HEK293 (cell line): ENCODE data around the gene PPP1R27.

Experiments
- CTCF ChIA-PET: fragments of 350-600 bp; formaldehyde crosslinking; extraction: SDS; loops from one replicate; lab custom pipeline; 2021; ENCODE audit warnings: antibody characterized with exemption; lab: Yijun Ruan, JAX
- POLR2A ChIA-PET: fragments of 300-600 bp; formaldehyde crosslinking; extraction: SDS; loops from one replicate; lab custom pipeline; 2020; ENCODE audit warnings: antibody characterized with exemption, inconsistent platforms; lab: Yijun Ruan, JAX
- H3K27ac ChIP-seq: fragments of 200-500 bp; sonication (Bioruptor generic); 2 replicates; pipeline ENCODE4 v1.5.1; 2014; ENCODE audit warnings: low read depth, low read length, control low read depth, inconsistent platforms; ENCODE audit errors: extremely low read depth
- H3K36me3 ChIP-seq, 2 experiments: fragments of 200-500 bp in 1 of 2; sonication (Bioruptor generic) in 1 of 2; 1 replicate in 1 of 2; 2 replicates in 1 of 2; pipeline ENCODE4 v1.5.1; 2014 to 2017; ENCODE audit warnings: inconsistent platforms in 2 of 2, low read length in 2 of 2; ENCODE audit not compliant: control insufficient read depth in 2 of 2, insufficient read depth in 1 of 2
- H3K4me1 ChIP-seq: fragments of 200-500 bp; sonication (Bioruptor generic); 2 replicates; pipeline ENCODE4 v1.5.1; 2014; ENCODE audit warnings: mild to moderate bottlenecking, low read length, inconsistent platforms; ENCODE audit not compliant: control insufficient read depth, insufficient read depth
- H3K4me3 ChIP-seq: 2 replicates; pipeline ENCODE4 v1.5.1; 2011; ENCODE audit warnings: low read depth, mild to moderate bottlenecking, control low read depth, low read length, moderate library complexity
- H3K9me3 ChIP-seq: fragments of 200-500 bp; sonication (Bioruptor generic); 2 replicates; pipeline ENCODE4 v1.5.1; 2014; ENCODE audit warnings: low read depth, low read length, inconsistent platforms; ENCODE audit not compliant: control insufficient read depth, insufficient read depth
- GLIS2 ChIP-seq: fragments of 450-650 bp; formaldehyde crosslinking; IDR thresholded peaks from 2 replicates; pipeline ENCODE4 v1.5.1; 2016; ENCODE audit warnings: missing biosample characterization, missing genetic modification characterization
- KLF8 ChIP-seq: fragments of 450-650 bp; formaldehyde crosslinking; IDR thresholded peaks from 2 replicates; pipeline ENCODE4 v1.5.1; 2016; ENCODE audit warnings: missing biosample characterization, missing genetic modification characterization
- KLF9 ChIP-seq: fragments of 450-650 bp; formaldehyde crosslinking; IDR thresholded peaks from 2 replicates; pipeline ENCODE4 v1.5.1; 2016; ENCODE audit warnings: missing biosample characterization, missing genetic modification characterization, low read depth
- MZF1 ChIP-seq: fragments of 450-650 bp; formaldehyde crosslinking; IDR thresholded peaks from 2 replicates; pipeline ENCODE4 v1.5.1; 2017; ENCODE audit warnings: missing biosample characterization, missing genetic modification characterization, borderline replicate concordance
- SP2 ChIP-seq: fragments of 450-650 bp; formaldehyde crosslinking; IDR thresholded peaks from 2 replicates; pipeline ENCODE4 v1.5.1; 2016; ENCODE audit warnings: missing biosample characterization, missing genetic modification characterization
- TCF7L2 ChIP-seq: IDR thresholded peaks from 2 replicates; pipeline ENCODE4 v1.6.1; 2011; ENCODE audit warnings: low read depth, mild to moderate bottlenecking, inconsistent platforms, low read length, moderate library complexity, borderline replicate concordance
- ZIC2 ChIP-seq: fragments of 450-650 bp; formaldehyde crosslinking; IDR thresholded peaks from 2 replicates; pipeline ENCODE4 v1.5.1; 2016; ENCODE audit warnings: missing biosample characterization, missing genetic modification characterization
- ZNF335 ChIP-seq: fragments of 450-650 bp; formaldehyde crosslinking; conservative IDR thresholded peaks from 2 replicates; pipeline ENCODE4 v1.5.1; 2016; ENCODE audit warnings: missing biosample characterization, missing genetic modification characterization
- ZNF654 ChIP-seq: fragments of 450-650 bp; formaldehyde crosslinking; IDR thresholded peaks from 2 replicates; pipeline ENCODE4 v1.5.1; 2016; ENCODE audit warnings: low read depth, missing biosample characterization, missing genetic modification characterization
- ZNF701 ChIP-seq: fragments of 450-650 bp; formaldehyde crosslinking; IDR thresholded peaks from 2 replicates; pipeline ENCODE4 v1.5.1; 2016; ENCODE audit warnings: missing biosample characterization, missing genetic modification characterization
- ZNF76 ChIP-seq: fragments of 450-650 bp; formaldehyde crosslinking; IDR thresholded peaks from 2 replicates; pipeline ENCODE4; 2016; ENCODE audit warnings: low read depth, missing biosample characterization, missing genetic modification characterization, borderline replicate concordance
- TF ChIP-seq, protein P1 (sequence below): fragments of 450-650 bp; formaldehyde crosslinking; IDR thresholded peaks from 2 replicates; pipeline ENCODE4 v1.5.1; 2016; ENCODE audit warnings: missing biosample characterization, missing genetic modification characterization, borderline replicate concordance
- TF ChIP-seq, protein P2 (sequence below): fragments of 450-650 bp; formaldehyde crosslinking; IDR thresholded peaks from 2 replicates; pipeline ENCODE4 v1.5.1; 2016; ENCODE audit warnings: missing biosample characterization, missing genetic modification characterization
- TF ChIP-seq, protein P3 (sequence below): fragments of 450-650 bp; formaldehyde crosslinking; IDR thresholded peaks from 2 replicates; pipeline ENCODE4 v1.5.1; 2016; ENCODE audit warnings: missing biosample characterization, missing genetic modification characterization
- TF ChIP-seq, protein P4 (sequence below): fragments of 450-650 bp; formaldehyde crosslinking; IDR thresholded peaks from 2 replicates; pipeline ENCODE4 v1.5.1; 2017; ENCODE audit warnings: missing biosample characterization, missing genetic modification characterization
- TF ChIP-seq, protein P5 (sequence below): fragments of 450-650 bp; formaldehyde crosslinking; IDR thresholded peaks from 2 replicates; pipeline ENCODE4 v1.5.1; 2016; ENCODE audit warnings: missing biosample characterization, missing genetic modification characterization

The PPP1R27 gene

DNA sequence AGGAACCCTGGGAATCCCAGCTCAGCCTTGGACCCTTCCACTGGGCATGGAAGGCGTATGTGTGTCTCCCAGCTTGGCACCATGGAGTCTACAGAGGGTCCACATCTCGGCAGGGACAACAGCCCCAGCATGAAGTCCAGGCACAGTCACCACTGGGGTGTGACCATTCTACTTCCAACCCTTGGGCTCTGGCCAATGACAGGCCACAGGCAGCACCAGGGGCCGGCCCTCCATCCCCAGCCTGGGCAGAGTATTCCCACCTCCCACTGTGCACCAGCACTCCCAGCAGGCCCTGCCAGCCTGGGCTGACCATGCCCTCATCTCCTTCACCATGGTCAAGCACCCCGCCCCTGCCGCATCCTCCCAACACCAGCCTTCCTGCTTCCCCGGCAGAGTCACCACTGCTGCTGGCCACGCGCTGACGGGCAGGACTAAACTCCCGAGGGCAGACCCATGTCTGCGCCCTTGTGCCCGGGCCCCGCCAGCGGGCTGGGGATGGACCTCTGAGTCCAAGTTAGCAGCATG is 9.5 kb upstream of the PPP1R27 start:
- Histone ChIP-seq H3K4me3 (no peak overlapping the region), H3K36me3 (peaks cover 22 to 65% of the 10 kb centered on the region in 2 experiments), H3K4me1 (no peaks in the 10 kb centered on the region), H3K27ac (no peak overlapping the region)
- ChIA-PET CTCF (interaction anchor here (0.9 kb wide), 1 partner anchor 22 kb away, joined by 3 read pairs; no protein-coding TSS in a partner anchor), POLR2A (interaction anchor here (0.7 to 1.3 kb wide), 5 partner anchors 10 to 30 kb away, joined by 3 to 6 read pairs (median 3); partner anchors contain the start of gene PPP1R27)
- TF ChIP-seq SP2 (tag by site-specific recombination) = peak; percentile 29
- TF ChIP-seq ZIC2 (tag by site-specific recombination) = peak; percentile 78
- TF ChIP-seq TCF7L2 = no peak
- TF ChIP-seq, protein P1, sequence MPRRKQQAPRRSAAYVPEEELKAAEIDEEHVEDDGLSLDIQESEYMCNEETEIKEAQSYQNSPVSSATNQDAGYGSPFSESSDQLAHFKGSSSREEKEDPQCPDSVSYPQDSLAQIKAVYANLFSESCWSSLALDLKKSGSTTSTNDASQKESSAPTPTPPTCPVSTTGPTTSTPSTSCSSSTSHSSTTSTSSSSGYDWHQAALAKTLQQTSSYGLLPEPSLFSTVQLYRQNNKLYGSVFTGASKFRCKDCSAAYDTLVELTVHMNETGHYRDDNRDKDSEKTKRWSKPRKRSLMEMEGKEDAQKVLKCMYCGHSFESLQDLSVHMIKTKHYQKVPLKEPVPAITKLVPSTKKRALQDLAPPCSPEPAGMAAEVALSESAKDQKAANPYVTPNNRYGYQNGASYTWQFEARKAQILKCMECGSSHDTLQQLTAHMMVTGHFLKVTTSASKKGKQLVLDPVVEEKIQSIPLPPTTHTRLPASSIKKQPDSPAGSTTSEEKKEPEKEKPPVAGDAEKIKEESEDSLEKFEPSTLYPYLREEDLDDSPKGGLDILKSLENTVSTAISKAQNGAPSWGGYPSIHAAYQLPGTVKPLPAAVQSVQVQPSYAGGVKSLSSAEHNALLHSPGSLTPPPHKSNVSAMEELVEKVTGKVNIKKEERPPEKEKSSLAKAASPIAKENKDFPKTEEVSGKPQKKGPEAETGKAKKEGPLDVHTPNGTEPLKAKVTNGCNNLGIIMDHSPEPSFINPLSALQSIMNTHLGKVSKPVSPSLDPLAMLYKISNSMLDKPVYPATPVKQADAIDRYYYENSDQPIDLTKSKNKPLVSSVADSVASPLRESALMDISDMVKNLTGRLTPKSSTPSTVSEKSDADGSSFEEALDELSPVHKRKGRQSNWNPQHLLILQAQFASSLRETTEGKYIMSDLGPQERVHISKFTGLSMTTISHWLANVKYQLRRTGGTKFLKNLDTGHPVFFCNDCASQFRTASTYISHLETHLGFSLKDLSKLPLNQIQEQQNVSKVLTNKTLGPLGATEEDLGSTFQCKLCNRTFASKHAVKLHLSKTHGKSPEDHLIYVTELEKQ (tag by site-specific recombination) = no peak
- TF ChIP-seq, protein P2, sequence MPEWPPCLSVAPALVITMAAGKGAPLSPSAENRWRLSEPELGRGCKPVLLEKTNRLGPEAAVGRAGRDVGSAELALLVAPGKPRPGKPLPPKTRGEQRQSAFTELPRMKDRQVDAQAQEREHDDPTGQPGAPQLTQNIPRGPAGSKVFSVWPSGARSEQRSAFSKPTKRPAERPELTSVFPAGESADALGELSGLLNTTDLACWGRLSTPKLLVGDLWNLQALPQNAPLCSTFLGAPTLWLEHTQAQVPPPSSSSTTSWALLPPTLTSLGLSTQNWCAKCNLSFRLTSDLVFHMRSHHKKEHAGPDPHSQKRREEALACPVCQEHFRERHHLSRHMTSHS (tag by site-specific recombination) = no peak
- TF ChIP-seq, protein P3, sequence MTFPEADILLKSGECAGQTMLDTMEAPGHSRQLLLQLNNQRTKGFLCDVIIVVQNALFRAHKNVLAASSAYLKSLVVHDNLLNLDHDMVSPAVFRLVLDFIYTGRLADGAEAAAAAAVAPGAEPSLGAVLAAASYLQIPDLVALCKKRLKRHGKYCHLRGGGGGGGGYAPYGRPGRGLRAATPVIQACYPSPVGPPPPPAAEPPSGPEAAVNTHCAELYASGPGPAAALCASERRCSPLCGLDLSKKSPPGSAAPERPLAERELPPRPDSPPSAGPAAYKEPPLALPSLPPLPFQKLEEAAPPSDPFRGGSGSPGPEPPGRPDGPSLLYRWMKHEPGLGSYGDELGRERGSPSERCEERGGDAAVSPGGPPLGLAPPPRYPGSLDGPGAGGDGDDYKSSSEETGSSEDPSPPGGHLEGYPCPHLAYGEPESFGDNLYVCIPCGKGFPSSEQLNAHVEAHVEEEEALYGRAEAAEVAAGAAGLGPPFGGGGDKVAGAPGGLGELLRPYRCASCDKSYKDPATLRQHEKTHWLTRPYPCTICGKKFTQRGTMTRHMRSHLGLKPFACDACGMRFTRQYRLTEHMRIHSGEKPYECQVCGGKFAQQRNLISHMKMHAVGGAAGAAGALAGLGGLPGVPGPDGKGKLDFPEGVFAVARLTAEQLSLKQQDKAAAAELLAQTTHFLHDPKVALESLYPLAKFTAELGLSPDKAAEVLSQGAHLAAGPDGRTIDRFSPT = 0 out of 2 replicates have a peak, but pooled peaks have one; percentile 20
- TF ChIP-seq KLF8 (tag by site-specific recombination) = no peak
- TF ChIP-seq, all 188 proteins: peak for 3
- H3K9me3 ChIP-seq = no peaks in the 10 kb centered on the region

DNA sequence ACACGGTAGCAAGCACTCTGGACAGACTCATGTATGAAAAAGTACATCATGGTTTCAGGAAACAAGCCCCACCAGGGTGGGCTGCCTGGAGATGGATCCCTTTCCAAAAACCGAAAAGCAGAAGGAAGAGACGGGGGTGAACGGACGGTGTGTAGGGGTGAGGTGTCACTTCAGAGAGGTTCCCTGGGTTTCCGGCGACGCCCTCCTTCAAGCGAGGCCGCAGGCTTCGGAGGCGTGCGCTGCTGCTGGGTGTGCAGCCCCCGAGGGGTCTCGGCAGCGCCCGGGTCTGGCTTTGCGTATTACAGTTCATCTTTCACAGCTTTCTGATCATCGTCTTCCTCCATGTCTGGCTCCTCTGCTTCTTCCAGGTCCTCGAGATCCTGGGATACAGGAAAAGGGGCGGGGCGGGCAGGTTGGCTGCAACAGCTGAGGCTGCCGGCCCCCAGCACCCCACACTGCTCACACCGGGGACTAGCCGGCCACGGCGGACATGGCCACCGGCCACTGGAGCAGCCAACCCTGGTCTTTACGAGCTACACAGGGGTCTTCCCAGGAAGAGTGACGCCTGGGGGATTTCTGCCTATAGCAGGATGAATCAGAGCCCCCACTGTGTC is 9.0 kb upstream of the PPP1R27 start:
- peaks cover 16 to 61% of the 10 kb centered on the region in 2 experiments for H3K36me3 ChIP-seq
- no peaks in the 10 kb centered on the region for H3K9me3 ChIP-seq
- TF ChIP-seq KLF9 (peak; percentile 27; the same call in 1 of the 2 replicates), ZNF654 (tag by site-specific recombination) (no peak), GLIS2 (tag by site-specific recombination) (0 out of 2 replicates have a peak, but pooled peaks have one; percentile 12)
- TF ChIP-seq, all 188 proteins: peak for 2
- Histone ChIP-seq H3K27ac (no peak overlapping the region), H3K4me1 (no peaks in the 10 kb centered on the region), H3K4me3 (no peak overlapping the region)
- CTCF ChIA-PET = interaction anchor here (0.9 kb wide), 1 partner anchor 22 kb away, joined by 3 read pairs; no protein-coding TSS in a partner anchor
- POLR2A ChIA-PET = interaction anchor here (0.7 to 1.2 kb wide), 4 partner anchors 9 to 30 kb away, joined by 3 to 6 read pairs (median 4); partner anchors contain the start of gene PPP1R27

DNA sequence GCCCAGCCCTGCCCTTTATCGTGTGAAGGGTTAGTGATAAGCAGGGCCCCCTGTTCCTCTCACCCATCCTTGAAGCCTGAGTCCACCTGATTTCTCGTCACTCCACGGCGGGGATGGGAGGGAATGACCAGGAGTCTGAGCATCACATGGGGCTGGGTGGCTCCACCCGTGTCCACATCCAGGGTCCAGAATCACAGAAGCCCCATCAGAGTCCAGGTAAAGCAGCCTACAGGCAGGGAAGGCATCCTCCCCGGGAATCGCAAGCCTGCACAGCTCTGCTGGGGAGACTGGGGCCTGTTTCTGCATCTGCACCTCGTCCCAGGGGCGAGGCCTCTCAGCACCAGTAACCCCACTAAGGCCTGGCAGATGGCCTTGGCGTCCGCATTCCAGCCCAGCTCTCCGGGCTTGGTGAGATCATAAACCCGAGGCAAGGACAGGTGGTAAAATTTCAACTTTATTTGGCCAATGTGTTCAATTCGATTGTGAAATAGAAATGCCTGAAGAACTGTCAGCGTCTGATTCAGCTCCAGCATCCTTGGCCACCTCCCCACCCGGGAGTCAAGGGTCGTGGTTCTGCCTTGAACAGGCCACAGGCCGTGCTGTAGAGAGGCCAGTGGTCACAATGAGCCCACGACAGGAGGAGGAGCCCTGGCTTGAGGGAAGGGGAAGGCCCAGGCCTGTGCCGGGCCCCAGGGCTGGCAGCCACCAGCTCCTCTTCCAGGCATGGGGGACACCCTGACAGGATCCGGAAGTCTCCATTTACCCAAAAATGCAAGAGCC is 8.1 kb upstream of the PPP1R27 start:
- Histone ChIP-seq H3K4me1 (no peaks in the 10 kb centered on the region), H3K4me3 (no peak overlapping the region), H3K36me3 (peaks cover 10 to 55% of the 10 kb centered on the region in 2 experiments), H3K27ac (no peak overlapping the region), H3K9me3 (no peaks in the 10 kb centered on the region)
- CTCF ChIA-PET = no interaction called here
- POLR2A ChIA-PET = interaction anchor here (0.9 to 1.6 kb wide), 3 partner anchors 9 to 23 kb away, joined by 3 to 5 read pairs (median 4); no protein-coding TSS in a partner anchor
- TF ChIP-seq MZF1 (no peak), ZNF335 (tag by site-specific recombination) (no peak), ZNF701 (tag by site-specific recombination) (no peak), ZNF76 (tag by site-specific recombination) (no peak)
- TF ChIP-seq, protein P4, sequence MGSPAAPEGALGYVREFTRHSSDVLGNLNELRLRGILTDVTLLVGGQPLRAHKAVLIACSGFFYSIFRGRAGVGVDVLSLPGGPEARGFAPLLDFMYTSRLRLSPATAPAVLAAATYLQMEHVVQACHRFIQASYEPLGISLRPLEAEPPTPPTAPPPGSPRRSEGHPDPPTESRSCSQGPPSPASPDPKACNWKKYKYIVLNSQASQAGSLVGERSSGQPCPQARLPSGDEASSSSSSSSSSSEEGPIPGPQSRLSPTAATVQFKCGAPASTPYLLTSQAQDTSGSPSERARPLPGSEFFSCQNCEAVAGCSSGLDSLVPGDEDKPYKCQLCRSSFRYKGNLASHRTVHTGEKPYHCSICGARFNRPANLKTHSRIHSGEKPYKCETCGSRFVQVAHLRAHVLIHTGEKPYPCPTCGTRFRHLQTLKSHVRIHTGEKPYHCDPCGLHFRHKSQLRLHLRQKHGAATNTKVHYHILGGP (tag by site-specific recombination) = no peak
- TF ChIP-seq, protein P5, sequence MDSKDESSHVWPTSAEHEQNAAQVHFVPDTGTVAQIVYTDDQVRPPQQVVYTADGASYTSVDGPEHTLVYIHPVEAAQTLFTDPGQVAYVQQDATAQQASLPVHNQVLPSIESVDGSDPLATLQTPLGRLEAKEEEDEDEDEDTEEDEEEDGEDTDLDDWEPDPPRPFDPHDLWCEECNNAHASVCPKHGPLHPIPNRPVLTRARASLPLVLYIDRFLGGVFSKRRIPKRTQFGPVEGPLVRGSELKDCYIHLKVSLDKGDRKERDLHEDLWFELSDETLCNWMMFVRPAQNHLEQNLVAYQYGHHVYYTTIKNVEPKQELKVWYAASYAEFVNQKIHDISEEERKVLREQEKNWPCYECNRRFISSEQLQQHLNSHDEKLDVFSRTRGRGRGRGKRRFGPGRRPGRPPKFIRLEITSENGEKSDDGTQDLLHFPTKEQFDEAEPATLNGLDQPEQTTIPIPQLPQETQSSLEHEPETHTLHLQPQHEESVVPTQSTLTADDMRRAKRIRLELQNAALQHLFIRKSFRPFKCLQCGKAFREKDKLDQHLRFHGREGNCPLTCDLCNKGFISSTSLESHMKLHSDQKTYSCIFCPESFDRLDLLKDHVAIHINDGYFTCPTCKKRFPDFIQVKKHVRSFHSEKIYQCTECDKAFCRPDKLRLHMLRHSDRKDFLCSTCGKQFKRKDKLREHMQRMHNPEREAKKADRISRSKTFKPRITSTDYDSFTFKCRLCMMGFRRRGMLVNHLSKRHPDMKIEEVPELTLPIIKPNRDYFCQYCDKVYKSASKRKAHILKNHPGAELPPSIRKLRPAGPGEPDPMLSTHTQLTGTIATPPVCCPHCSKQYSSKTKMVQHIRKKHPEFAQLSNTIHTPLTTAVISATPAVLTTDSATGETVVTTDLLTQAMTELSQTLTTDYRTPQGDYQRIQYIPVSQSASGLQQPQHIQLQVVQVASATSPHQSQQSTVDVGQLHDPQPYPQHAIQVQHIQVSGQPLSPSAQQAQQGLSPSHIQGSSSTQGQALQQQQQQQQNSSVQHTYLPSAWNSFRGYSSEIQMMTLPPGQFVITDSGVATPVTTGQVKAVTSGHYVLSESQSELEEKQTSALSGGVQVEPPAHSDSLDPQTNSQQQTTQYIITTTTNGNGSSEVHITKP (tag by site-specific recombination) = no peak
